Endometrium (tissue), 2 donors: ENCODE measurements around the gene SYNDIG1.
A peak's percentile ranks its signal among the peaks of the same experiment; 100 is the strongest.

Experiments used
- FAIRE-seq: peaks from 2 replicates; lab custom pipeline; 2012; peaks lifted over from hg19 to GRCh38; lab: Jason Lieb, UNC
- donor health status: control.
- donor health status: control.

SYNDIG1 gene

DNA sequence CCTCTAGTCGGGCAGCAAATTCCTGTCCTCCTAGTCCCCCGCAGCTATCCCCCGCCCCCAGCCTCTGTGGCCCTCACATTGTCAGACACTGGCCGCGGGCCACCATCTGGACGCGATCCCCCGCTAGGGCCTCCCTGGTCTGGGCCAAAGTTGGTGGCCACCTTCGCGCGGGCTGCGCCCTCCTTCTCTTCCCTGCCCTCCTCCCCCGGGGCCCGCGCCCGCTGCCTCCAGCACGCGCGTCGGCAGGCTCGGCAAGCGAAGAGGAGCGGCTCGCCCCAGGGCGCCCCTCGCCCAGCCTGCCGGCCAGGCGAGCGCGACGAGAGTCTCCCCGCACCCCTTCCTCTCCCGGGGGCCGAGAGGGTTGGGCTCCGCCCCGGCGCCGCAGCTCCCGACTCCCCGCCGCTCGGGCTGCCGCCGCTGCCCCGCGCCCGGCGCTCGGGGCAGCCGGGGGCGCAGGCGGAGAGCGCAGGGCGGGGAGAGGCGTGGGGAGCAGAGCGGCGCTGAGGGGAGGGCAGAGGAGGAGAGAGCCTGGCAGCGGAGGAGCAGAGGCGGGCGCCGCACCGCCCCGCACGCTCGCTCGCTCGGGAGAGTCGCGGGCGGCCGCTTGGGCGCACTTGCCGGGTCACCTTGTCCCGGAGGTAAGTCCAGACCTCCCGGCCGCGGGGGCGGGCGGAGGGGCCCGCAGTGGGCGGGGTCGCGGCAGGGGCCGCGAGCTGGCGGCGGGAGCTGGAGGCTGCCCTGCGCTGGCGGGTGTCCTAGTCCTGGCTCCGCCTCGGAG, at the start of gene SYNDIG1:
Gene SYNDIG1, plus strand, starts transcription at position 514 of the 778 bp plus-strand sequence. CDS start 73,469 bp downstream, outside the sequence.
- FAIRE-seq = no peak

DNA sequence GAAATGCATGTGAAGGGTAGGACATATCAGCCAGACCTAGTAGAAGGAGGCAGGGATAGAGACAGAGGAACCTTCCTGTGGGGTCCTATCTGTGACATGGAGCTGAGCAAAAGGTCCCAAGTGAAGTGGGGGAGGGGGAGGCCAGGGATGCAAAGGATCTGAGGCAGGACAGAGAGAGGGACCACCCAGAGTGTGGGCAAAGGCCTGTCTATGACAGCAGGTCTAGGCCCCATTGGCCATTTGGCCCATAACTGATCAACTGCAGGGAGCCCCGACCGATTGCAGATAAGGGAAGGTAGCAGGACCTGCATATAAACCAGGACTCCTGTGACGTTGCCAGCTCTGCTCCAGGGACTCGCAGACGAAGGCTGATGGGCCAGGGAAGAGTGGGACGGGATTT, 49.6 kb upstream of the SYNDIG1 start:
- FAIRE-seq = no peak

DNA sequence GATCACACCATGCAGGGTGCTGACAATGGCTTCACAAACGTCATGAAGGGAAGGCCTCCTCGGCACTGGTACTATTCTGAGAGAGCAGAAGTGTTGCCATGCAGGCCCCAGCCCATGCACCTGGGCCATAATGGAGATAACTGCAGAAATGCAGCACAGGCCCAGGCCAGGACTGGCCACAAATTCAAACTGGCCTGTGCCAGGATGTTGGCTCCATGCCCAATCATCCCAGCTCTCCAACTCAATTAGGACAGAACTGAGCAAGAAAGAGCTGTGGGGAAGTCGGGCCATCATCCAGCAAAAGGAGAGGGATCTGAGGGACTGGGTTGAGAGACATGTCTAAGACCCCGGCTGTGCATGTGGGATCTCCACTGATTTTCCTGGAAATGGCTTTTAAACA, 48.9 kb upstream of the SYNDIG1 start:
- FAIRE-seq = no peak

DNA sequence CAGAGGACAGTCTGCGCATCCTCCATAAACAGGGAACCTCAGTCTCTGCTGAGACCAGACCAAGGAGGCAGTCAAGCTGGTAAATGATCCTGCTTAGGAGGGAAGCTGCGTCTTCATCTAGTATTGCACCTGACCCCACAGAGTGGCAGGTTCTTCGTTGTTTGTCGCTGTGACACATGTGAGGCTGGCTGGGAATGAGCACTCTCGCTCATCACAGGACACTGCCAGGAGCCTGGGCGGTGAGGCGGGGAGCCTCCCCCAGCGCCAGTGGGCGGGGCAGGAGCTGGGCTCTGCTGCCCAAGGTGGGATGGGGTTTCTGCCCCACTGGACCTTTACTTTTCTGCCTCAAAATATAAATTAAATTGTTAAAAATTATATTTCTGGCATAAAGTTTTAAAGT, 48.4 kb upstream of the SYNDIG1 start:
- FAIRE-seq = no peak

DNA sequence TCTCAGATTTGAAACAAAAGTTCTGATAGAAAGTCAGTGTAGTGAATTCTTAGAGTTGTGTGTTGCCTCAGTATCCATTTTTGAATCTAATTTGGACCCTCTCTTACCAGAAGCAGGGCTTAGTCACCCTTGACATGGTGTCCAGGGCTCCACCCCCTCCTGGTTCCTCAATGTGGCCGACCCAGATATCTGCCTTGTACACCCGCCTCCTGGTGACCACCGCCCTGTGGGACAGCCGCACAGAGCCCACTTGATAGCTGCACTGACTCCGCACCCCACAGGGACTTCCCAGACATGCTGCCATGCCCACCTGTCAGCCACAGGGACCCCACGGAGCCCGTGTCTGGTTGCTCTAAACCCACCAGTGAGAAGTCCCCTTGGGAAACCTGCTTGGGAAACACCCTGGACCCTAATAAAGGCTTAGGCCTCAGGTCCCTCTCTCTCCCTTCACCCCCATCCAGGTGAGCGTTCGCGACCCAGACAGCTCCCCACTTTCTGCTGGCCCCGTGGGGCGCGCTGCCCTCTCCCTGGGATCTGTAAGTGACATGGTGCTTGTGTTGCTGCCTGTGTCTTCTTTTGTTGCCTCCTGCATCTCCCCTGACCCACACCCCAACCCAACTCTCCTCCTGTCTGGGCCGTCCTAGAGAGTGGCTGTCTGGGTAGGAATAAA, 47.2 kb upstream of the SYNDIG1 start:
- FAIRE-seq = no peak

DNA sequence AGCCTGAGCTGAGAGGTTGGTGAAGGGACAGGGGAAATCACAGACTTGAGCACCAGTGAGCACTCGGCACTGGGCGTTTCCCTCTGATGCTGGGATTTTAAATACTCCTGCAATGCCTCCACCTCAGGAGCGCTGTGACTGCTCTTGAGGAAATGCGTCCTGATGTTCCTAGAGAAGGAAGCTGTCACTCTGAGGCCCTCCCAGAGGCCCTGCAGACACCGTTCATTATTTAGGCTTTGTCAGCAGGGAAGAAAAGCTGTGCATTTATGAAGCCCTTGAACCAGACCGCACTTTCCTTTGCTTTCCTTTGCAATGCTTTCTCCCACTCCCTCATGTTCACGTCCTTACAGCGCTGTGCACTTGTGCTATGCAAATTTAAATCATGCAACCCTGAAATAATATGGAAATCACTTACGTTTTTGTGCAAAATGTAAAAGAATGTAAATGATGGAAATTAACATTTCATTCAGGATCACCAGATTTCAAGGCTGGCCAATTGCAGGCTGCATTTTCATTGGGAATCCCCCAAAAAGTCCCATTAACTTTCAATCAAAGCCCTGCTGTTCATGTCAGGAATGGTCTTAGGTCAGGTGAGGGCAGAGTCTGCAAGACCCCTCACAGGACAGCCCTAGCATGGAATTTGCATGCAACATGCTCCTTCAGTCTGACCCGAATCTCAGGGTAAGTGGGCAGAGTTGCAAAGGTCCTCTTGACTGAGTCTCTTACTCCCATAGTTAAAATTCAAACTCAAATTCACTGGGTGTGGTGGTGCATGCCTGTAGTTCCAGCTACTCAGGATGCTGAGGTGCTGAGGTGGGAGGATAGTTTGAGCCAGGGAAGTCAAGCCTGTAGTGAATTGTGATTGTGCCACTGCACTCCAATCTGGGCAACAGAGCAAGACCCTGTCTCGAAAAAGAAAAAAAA, 45.8 kb upstream of the SYNDIG1 start:
- FAIRE-seq = no peak

DNA sequence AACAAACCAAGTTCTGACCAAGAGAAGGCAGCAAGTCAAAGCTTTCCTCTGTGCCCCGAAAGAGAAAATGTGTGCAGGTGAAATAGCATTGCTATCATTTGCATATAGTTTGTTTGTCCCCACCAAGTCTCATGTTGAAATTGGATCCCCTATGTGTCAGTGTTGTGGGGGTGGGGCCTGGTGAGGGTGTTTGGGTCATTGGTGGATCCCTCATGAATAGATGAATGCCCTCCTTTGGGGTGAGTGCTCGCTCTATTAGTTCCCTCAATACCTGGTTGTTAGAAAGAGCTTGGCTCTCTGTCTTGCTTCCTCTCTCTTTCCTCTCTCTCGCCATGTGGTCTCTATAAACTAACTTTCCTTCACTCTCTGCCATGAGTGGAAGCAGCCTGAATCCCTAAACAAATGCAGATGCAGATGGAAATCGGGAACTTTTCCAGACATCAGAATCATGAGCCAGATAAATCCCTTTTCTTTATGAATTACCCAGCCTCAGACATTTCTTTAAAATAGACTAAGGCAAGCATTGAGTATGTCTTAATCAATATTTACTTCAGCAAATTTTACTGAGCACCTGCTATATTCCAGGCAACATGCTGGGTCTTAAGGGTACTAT, 43.8 kb upstream of the SYNDIG1 start:
- FAIRE-seq = no peak

DNA sequence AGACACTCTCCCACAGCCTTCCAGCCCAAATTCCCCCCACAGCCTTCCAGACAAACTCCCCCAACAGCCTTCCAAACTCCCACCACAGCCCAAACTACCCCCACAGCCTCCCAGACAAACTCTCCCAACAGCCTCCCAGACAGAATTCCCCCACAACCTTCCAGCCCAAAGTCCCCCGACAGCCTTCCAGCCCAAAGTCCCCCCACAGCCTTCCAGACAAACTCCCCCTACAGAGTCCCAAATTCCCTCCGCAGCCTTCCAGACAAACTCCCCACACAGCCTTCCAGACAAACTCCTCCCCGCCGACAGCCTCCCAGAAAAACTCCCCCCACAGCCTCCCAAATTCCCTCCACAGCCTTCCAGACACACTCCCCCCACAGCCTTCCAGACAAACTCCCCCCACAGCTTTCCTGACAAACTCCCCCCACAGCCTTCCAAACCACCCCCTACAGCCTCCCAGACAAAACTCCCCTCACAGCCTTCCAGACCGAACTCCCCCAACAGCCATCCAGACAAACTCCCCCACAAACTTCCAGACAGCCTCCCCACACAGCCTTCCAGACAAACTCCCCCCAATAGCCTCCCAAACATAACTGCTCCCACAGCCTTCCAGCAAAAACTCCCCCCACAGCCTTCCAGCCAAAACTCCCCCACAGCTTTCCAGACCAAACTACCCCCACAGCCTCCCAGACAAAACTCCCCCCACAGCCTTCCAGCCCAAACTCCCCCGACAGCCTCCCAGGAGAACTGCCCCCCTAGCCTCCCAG, 38.0 kb upstream of the SYNDIG1 start:
- FAIRE-seq = no peak

DNA sequence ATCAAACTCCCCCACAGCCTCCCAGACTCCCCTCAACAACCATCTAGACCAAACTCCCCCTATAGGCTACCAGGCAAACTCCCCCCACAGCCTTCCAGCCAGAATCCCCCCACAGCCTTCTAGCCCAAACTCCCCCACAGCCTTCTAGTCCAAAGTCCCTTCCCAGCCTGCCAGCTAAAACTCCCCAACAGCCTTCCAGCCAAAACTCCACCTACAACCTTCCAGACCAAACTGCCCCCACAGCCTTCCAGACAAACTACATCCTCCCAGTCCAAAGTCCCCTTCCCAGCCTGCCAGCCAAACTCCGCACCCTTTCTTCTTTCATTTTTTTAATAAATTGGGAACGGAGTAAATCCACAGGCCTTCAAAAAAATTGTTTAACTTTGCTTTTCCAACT, 37.4 kb upstream of the SYNDIG1 start:
- no peak for FAIRE-seq

DNA sequence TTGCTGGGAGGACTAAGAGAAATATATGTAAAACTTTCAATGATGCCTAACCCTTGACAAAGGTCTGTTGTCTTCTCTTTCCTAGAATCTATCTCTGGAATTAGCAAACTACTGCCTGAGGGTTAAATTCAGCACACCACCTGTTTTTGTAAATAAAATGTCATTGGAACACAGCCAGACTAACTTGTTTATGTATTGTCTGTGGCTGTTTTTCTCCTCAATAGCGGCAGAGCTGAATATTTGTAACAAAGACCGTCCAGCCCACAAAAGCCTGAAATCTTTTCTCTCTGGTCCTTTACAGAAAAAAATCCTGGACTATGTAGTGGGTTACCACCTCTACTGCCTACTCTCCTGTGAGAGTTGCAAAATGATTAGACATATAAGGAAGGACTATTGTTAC, 33.3 kb upstream of the SYNDIG1 start:
- FAIRE-seq = peak; percentile 26

DNA sequence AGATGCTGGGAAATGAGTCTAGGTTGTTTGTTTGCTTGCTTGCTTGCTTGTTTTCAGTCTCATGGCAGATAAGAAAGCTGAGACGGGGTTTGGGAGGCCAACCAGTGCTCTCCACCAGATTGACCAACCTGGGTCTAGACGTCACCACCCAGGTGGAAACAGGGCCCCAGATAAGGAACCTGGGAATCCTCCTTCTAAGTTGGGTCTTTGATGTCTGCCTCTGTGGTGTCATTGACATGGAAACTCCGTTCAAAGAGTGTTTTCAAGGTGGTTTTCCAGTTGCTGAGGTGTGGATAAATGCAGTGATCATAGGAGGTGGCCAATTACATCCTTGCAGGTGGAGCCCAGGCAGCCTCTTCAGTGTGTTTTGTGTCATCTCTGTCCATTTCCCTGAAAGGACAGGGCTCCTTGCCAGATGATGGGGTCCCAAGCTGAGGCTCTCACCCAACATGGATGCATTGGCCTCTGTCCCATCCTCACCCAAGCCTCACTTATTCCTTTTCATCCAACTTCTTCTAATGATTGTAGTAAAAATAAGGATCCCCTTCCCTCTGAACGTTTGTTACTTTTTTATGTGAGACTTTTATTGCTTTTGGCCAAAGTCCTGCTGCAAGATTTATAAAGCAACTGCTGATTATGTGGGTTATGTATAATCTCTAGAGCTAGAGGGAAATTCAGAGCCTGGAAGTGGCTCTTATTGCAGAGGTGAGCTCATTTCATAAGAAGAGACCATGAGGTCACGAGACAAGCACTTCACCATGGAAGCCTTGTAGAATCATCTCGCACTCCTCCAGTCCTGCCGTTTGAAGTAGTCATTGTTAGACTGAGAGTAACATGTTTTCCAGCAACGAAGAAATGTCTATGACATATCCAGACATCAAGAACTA, 32.0 kb upstream of the SYNDIG1 start:
- peak; percentile 31 for FAIRE-seq

DNA sequence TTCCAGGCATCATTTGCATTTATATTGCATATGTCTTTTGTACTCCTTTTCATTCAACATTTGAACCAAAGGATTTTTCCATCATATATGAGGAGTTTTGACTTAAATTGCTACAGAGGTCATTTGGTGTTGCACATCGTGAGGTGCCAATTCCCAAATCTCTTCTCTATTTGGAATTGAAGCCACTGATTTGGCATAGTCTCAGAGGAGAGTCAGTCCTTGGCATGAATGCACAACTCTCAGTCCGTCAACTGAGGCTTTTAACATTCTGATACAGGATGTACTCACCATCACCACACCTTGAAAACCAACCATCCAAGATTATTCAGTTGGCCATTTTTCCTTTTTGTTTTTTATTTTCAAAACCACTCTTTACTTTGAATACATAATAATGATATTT, 31.1 kb upstream of the SYNDIG1 start:
- FAIRE-seq = no peak

DNA sequence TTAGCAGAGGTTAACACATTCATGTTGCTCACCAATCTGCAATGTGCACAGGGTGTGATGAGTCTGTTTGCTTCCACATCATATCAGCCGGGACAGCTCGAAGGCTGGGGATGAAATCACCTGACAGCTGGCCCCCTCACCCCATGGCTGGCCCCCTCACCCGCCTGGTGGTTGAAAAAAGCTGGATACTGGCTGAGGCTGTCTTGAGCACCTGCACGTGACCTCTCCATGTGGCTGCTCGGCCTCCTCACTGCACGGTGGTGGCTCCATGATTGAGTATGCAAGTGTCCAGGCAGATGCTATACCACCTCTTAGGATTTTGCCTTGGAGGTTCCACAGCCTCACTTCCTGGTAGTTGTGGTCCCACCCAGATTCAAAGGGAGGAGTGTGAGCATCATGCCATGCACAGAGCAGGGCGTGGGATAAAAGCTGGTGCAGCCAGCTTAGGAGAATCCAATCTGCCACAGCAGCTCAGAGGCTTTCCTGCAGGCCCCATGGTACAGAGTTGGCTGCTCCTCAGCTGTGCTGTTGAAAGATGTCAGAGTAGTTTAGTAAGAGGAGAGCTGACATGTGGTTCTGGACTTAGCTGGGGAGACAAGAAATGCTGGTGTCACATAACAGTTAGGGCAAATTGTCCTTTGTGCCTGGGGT, 29.6 kb upstream of the SYNDIG1 start:
- FAIRE-seq = no peak

DNA sequence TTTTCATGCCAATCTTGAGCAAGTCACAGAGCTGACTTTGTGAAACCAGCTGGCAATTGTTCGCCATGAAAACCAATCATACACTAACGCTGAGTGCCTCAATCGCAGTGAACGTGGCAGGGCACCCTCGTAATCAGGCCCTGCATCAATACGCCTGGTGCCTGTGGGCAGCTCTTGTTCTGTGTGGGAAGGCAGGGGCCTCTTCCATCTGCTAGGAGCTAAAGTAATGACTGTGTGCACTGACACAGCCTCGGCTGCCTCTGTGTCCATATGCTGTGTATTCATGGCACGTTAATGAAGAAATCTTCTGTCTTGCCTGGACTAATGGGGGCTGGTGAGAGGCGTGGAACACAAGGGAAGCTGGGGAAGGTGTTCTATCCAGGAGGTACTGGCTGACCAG, 27.8 kb upstream of the SYNDIG1 start:
- no peak for FAIRE-seq

DNA sequence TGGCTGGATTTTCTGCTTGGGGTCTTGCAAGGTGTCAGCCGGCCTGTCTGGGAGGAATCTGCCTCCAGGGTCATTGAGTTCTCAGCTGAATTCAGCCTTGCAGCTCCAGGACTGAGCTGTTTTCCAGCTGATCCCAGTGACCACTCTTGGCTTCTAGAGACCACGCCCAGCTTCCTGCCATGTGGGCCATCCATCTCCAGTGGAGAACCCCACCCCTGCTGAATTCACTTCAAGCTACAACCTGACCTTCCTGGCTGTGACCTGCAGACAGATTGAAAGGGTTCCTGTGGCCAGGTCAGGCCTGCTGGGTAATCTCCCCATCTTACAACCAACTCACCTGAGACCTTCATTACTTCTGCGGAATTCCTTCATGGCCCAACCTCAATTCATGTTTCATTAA, 26.5 kb upstream of the SYNDIG1 start:
- FAIRE-seq = no peak

DNA sequence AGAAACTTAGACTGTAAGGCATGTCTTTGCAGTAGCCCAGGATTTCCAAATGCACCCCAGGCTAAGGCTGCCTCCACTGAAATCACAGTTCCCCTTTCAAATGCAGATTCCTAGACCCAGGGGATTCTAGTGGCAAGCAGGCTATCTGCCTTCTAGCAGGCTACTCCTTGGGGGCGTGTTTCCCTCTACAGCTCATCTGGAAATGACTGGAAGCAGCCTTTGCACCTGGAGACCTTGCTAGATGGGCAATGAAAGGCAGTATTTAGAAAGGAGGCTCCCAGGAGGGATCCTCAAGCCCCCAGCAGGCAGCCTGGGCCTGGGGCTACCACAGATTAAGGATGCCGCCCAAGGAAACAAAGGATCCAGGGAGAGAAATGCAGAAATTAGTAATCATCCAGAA, 26.0 kb upstream of the SYNDIG1 start:
- FAIRE-seq = no peak

DNA sequence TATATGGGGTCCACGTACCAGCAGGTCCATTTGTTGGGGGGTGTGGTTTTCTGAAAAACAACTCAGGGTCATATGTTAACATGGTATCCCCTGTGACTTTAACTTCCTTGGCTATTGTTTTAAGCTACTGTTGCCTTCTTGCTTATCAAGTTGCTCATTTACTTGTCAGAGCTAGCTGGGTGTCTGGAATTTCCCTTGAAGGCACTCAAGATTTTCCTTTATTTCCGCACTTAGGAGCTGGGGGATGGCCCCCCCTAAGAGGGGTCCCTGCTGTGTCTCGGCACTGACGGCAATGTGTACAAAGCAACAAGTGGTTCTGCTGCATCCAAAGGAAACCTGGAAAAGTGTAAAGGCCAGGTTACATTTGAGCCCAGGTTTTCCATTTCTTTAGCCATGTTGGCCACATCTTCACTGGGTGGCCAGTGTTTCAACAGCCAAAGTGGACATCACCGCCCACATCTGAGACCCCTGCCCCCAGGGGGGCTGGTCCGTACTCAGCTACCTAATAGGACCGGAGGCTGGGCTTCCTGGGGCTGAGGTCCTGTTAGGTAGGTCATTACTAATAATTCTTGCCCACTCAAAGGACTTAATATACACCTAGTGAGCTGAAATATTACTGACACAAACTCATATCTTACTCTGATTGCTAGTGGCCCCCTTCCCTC, 24.8 kb upstream of the SYNDIG1 start:
- FAIRE-seq = no peak

DNA sequence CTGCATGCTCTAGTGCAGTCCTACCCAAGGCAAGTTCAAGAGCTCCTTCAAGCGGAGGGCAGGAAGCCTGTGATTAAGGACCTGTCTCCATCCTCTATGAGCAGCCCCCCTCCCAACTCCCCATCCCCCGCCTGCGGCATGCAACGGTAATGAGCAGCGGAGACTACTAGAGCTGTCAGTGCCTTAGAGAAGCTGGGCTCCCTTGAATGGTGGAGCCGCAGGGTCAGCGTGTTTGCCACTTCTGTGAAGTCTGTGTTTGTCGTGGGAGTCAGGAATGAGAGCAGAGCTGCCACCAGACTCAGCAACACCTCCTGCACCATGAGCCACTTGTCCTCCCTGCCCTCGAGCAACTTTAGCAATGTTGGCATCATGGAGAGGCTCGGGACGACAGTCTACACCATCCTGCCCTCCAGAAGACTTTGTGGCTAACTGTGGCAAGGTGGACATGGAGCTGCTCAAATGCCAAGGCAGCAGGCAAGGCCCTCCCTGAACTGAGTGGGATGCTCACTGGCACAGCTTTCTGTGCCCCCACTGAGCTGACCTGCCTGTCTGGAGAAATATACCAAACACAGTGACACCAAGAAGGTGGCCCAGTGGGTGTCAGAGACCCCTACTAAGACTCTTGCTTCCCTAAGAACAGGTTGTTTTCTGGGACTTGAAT, 23.8 kb upstream of the SYNDIG1 start:
- no peak for FAIRE-seq

DNA sequence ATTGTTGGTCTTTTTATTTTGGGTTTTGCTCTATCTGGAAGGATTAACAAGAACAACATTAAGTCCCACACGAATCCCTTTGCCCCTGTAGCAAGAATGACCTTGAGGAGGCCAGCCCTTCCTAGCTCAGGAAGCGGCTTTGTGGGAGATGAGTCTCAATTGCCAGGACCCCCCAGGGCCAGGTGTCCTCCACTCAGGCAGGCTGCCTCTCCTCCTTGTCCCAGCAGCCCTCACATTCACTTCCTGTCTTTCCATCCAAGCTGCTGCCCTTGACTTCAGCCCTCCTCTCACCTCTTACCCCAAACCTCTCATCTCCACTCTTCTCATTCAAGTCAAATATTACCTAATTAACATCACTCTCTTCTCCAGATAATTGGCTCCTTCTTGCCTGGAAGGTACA, 22.6 kb upstream of the SYNDIG1 start:
- no peak for FAIRE-seq
